GM18951 (cell line): ENCODE results near the gene HDGF.

ENCODE experiments used
- POLR2A ChIP-seq: IDR thresholded peaks from 4 replicates; pipeline ENCODE4 v1.6.1; 2011; ENCODE audit warnings: mild to moderate bottlenecking; ENCODE audit not compliant: insufficient read length, insufficient read depth; ENCODE audit errors: extremely low read depth
- in situ Hi-C: fragments of 300-500 bp; cut with MboI; formaldehyde crosslinking; loops from one replicate; pipeline ENCODE4 v1.12.0; 2022; ENCODE audit warnings: low sequenced_read_pairs, mixed read lengths, inconsistent platforms; ENCODE audit not compliant: unreplicated experiment

HDGF gene

DNA sequence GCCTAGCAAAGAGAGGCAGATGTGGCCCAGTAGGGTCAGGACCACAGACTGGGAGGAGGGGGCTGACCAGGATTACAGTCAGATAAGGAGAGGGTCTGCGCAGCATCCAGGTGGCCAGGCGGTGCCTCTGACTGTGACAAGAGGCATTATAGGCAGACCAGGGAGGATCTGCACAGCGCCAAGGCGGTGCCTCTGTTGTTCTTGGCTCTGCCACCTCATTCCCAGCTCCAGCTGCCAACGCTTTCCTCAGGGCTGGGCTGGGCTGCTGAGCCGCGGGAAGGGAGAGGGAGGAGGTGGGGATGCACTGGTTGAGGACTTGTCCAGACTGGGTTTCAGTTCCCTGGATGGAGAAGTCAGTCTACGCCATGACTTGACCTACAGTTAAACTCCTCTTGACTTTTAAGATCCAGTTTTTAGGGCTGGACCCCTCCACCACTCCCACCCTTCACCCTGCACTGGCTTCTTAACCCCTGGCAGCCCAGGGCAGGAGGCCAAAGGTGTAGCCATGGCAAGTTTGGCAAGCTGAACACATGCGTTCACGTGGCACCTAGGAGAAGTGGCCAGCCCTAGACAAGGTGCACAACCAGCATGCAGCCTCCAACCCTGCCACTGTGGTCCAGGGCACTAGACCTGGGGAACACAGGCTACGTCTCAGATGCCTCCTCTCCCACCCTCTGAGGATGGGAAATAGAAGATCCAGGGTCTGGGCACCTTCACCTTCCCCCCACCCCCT is 41.6 kb downstream of the HDGF start:
- in situ Hi-C loops: no loop called here
- TF ChIP-seq POLR2A: no peak

DNA sequence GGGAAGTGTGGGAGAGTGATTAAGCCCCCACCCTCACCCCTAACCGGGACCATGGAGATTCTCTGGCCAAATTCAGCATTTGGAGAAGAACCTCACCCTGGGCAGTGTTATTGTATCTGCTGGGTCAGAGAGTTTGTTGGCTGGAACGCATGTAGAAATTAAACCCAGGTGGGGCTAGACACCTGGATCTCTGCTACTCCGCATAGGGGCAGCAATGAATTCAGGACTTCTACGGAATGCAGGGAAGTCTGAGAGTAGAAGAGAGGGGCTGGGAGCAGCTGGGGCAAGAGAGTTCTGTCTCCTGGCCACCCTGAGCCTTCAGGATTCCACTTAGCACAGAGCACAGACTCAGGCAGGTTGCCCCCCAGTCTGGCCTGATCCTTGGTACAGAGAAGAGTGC is 42.4 kb downstream of the HDGF start:
- TF ChIP-seq POLR2A: no peak
- in situ Hi-C loops: no loop called here

DNA sequence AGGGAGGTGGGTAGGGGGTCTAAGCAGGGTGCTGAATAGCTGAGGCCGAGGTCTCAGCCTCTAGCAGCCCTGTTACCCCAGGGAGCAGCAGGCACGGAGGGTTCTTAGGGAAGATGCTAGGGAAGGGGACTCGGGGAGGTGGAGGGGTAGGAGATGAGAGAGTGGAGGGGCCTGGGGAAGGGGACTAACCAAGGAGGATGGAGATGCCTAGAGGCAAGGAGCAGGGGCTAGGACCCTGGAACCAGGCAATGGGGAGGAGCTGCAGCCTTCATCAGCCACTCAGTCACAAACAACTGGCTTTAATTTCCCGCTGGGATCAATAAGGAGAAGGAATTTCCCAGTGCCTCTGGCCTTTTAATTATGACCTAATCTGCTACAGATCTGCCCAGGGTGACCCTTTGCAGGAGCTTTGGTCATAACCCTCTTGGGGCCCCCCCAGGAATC is 43.2 kb downstream of the HDGF start:
- in situ Hi-C loops: no loop called here
- TF ChIP-seq POLR2A: no peak

DNA sequence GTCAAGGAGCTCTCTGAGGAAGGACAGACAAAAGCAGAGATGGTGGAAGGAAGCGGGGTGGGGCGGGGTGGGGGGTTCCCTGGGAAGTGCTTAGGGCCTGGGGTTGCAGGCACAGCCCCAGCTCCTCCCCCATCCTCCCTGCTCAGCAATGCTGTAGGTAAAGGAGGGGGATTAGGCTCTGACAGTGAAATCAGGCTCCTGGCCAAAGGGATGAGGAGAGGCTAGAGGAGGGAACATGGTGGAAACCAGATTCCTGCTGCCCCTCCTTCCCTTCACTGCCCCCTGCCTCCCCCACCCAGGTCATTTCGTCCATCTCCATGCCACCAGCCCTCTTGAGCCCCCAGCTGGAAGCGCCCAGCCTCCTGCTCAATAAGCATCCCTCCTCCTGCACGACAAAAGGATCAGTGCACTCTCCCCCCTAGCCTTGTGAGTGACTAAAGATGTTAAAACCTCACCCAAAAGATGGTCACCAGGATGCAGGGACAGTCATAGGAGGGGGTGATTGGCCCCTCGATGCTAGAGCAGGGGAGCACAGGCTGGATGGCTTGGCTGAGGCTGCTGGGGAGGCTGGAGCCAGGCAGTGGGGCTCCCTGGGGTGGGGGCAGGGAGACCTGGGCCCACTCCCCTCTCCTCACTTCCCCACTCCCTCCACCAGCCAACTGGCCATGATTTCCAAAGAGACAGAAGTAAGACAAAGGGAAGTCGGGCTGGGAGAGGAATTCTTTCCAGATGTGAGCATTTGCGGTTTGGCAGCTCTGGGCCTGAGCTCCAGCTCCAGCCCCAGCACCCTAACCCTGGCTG is 43.9 kb downstream of the HDGF start:
- no peak for TF ChIP-seq POLR2A
- in situ Hi-C loops: no loop called here

DNA sequence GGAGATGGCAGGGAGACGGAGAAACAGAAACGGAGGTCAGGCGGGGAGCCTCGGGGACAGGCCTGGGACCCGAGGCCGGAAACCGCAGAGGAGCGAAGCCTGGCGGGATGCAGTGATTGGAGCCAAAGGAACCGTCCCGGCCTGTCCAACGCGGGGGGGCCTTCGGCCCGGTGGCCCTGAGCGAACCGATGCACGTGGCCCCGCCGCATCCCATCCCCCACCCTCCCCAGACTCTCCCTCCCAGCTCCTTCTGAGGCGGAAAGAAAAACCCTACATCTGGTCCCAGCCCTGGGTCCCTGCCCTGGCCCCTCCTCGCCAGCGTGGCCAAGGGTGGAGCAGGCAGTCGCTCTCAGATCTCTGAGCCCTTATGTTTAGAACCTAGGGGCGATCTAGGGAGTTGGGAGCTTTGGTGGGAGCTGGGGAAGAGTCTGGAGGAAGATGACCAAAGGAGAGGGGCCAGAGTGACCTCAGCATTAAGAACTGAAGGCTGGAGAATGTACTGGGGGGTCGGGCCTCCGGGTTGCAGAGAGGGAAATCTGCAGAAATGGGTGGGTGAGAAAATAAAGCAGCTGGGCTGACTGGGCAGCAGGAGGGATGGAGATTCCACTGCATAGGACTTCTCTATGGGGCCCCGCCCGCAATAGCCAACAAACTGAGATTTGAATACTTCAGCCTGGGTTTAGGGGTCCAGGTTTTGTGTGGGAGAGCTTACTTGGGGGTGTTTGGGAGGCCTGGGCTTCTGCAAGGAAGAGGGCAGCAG is 44.6 kb downstream of the HDGF start:
- in situ Hi-C loops: no loop called here
- TF ChIP-seq POLR2A: no peak

DNA sequence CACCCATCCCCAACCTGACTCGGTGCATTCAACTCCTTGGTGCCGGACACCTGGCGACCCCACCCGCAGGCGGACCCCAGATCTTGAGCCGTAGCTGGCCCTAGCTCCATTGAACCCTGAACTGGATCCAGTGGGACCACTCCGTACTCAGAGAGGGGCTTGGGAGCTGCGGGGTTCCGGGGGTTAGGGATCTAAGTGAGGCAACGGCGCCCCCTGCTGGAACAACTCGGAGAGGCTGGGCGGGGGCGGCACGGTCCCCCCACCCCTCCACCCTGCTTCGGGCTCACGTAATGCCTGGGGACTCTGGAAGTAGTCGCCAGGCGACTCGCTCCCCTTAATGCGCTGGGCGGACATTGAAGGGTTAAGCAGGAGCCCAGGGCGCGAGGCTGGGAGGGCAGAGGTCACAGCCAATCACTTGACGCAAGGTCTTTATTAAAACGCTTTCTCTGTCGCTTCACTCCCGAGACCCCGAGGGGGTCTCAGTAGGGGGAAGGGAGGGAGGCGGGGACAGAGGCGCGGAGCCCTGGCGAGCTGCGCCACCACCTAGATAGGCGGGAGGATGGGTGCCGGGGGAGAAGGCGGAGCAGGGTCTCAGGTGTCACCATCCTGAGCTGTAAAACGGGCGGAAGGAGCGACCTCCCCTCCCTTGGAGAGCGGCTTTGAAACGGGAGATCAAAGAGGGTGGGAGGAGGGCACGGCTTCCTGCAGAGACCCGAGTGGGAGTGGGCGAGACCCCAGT is 45.4 kb downstream of the HDGF start:
- in situ Hi-C loops: no loop called here
- no peak for TF ChIP-seq POLR2A

DNA sequence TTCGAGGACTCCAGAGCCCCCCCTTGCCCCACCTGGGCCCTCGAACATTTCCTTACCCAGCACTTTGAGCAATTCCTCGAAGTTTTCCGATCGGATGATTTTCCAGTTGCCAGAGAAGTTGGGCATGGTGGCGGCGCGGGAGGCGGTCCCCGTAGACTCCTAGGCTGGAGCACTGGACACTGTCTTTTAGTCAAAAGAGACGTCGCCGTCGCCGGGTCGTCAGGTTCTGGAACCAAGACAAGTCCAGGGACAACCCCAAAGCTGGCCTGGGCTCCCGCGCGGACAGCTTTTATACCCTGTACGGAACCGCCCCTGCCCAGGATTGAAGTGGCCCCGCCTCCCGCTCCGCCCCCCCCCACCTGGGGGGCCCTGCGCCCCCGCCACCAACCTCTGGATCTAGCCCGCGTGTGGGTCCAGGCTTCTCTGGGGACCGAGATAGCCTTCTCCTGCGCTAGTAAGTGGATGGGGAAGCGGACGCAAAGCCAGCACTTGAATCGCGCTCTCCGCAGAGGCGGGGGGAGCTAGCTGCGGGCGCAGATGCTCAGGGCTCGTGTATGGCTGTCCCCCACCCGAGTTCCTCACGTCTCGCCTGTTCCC is 46.1 kb downstream of the HDGF start, which contains the start of gene CRABP2:
Gene CRABP2, minus strand, starts transcription at position 263 of the 597 bp plus-strand sequence. Its CDS starts 137 bp downstream, at position 126.
- in situ Hi-C loops: no loop called here
- no peak for TF ChIP-seq POLR2A

DNA sequence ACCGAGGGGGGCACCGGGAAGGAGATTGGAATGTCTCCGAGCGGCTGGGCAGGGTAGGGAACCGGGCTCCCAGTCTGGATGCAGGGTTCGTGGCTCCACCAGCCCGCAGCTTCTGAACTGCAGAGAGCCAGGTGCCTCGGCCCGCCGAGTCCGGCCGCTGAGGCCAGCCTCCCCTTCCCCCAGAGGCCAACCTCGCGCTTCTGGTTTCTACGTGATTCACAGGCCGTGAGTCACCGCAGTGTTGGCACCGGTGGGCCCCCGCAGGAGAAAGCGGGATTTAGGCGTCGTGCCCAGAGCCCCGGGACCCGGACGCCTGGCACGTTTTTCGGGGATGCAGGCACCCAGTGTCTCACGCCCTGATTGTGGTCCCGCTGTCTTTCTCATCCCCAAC is 46.5 kb downstream of the HDGF start:
- in situ Hi-C loops: no loop called here

DNA sequence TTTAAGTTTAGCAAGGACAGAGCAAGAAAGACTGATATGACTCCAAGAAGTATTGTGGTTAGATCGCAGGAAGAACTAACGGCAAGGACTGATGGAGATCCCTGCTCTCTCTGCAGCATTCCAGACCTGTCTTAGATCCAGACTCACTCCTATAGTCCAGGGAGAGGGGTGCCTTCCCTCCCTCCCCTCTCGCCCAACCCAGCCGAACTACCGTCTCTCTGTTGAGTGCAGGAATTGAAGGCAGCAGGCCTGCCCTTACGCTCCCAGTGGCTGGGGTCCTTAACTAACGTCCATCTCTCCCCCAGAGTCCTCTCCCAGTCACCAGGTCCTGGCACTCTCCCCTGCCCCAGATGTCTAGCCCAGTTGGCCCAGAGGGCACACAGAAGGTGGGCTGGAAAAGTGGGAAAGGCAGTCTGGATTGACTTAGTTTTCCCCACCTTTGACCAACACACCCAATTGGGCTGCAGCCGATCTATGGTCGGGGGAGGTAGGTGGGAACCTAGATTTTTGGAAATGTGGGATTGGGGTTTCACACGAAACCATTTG is 47.2 kb downstream of the HDGF start:
- TF ChIP-seq POLR2A: no peak
- in situ Hi-C loops: no loop called here

More for the DNA sequence above, 46.5 kb downstream of the HDGF start:
- TF ChIP-seq POLR2A: no peak

DNA sequence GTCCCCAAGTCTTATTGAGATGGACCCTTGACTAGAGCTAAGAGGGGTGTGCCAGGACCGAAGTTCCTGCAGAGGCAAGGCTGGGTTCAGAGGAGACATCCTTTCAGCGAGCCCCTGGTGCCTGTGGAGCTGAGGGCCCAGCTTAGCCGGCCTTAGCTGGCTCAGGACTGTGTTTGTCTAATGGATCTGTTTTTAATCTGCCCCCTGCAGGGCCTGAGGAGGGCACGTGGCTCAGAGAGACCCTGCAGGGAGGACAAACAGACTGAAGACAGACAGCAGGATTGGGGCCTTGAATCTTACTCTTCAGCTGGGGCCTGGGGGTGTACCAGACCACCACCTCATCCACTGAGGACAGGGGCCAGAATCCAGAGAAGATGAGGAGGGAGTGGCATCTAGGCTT is 47.7 kb downstream of the HDGF start:
- no peak for TF ChIP-seq POLR2A
- in situ Hi-C loops: no loop called here

DNA sequence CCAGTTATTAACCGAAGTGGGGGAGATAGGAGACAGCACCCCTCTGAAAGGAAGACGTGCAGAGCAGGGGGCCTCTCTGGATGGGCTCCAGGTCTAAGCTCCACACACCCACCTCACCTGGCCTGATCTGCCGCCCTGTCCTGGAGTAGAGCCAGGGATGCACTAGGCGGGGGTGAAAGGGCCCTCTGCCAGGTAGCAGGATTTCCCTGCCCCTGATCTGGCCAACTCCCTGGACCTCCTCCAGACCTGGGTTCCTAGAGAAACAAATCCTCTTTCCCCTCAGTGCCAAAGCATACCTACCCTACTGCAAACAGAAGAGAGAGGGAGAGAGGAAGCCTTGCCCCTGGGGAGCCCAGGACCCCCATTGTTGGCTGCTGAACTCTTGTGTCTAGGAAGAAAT is 48.1 kb downstream of the HDGF start:
- in situ Hi-C loops: no loop called here
- TF ChIP-seq POLR2A: no peak
